HepG2 (cell line): ENCODE measurements around the gene HDHD3. TPM values are rescaled to one million over a fixed set of nuclear protein-coding genes. Genes with fewer than 3 reads are reported as not detected.

ENCODE experiments used
- DMTF1 ChIP-seq: sonication (generic); formaldehyde crosslinking; IDR thresholded peaks from 2 replicates; pipeline ENCODE4 v1.4.0; 2020; ENCODE audit warnings: mild to moderate bottlenecking, missing genetic modification reagents
- FOXC1 ChIP-seq: sonication (generic); formaldehyde crosslinking; IDR thresholded peaks from 2 replicates; pipeline ENCODE4 v1.8.0; 2022; ENCODE audit warnings: mild to moderate bottlenecking, missing genetic modification reagents, borderline replicate concordance
- KLF16 ChIP-seq, 2 experiments: sonication (generic) in 1 of 2; formaldehyde crosslinking in 1 of 2; IDR thresholded peaks; 2 replicates each; pipeline versions ENCODE4 v1.6.1 to v1.8.0; 2016 to 2023; ENCODE audit warnings: missing genetic modification reagents in 2 of 2, missing compliant biosample characterization in 1 of 2
- MXD4 ChIP-seq: IDR thresholded peaks from 2 replicates; pipeline ENCODE4 v1.6.1; 2016; ENCODE audit warnings: mild to moderate bottlenecking, missing biosample characterization, missing genetic modification reagents
- NFAT5 ChIP-seq: sonication (generic); formaldehyde crosslinking; IDR thresholded peaks from 2 replicates; pipeline ENCODE4 v1.4.0; 2020; ENCODE audit warnings: missing genetic modification reagents
- SP2 ChIP-seq: sonication (generic); formaldehyde crosslinking; IDR thresholded peaks from 2 replicates; pipeline ENCODE4 v1.5.1; 2020; ENCODE audit warnings: mild to moderate bottlenecking, missing genetic modification reagents
- TARDBP ChIP-seq: sonication (generic); formaldehyde crosslinking; IDR thresholded peaks from 2 replicates; pipeline ENCODE4 v1.8.0; 2022; ENCODE audit warnings: mild to moderate bottlenecking, missing genetic modification reagents
- TBL1XR1 ChIP-seq: fragments of 150-350 bp; IDR thresholded peaks from 2 replicates; pipeline ENCODE4 v1.6.1; 2014; ENCODE audit warnings: borderline replicate concordance, low read length; ENCODE audit not compliant: partially characterized antibody
- ZBTB39 ChIP-seq: sonication (generic); formaldehyde crosslinking; IDR thresholded peaks from 2 replicates; pipeline ENCODE4 v1.5.0; 2020; ENCODE audit warnings: missing genetic modification reagents
- ZC3H13 ChIP-seq: sonication (generic); formaldehyde crosslinking; IDR thresholded peaks from 2 replicates; pipeline ENCODE4 v1.8.1; 2023; ENCODE audit warnings: mild to moderate bottlenecking, missing genetic modification reagents, moderate library complexity
- ZFAT ChIP-seq: sonication (generic); formaldehyde crosslinking; conservative IDR thresholded peaks from 2 replicates; pipeline ENCODE4 v1.8.1; 2023; ENCODE audit warnings: missing genetic modification reagents, inconsistent platforms
- ZKSCAN1 ChIP-seq: fragments of 150-350 bp; IDR thresholded peaks from 2 replicates; pipeline ENCODE4 v1.6.1; 2014; ENCODE audit warnings: low read length
- ZMYM2 ChIP-seq: sonication (generic); formaldehyde crosslinking; IDR thresholded peaks from 2 replicates; pipeline ENCODE4 v1.8.0; 2022; ENCODE audit warnings: mild to moderate bottlenecking, missing genetic modification reagents
- ZNF101 ChIP-seq: sonication (generic); formaldehyde crosslinking; IDR thresholded peaks from 2 replicates; pipeline ENCODE4 v1.4.0; 2020; ENCODE audit warnings: mild to moderate bottlenecking, low read depth, missing genetic modification reagents, borderline replicate concordance
- ZNF253 ChIP-seq: sonication (generic); formaldehyde crosslinking; IDR thresholded peaks from 2 replicates; pipeline ENCODE4 v1.8.0; 2022; ENCODE audit warnings: mild to moderate bottlenecking, missing genetic modification reagents, borderline replicate concordance
- ZNF678 ChIP-seq: sonication (generic); formaldehyde crosslinking; IDR thresholded peaks from 2 replicates; pipeline ENCODE4 v1.4.0; 2020; ENCODE audit warnings: mild to moderate bottlenecking, missing genetic modification reagents
- ZNF7 ChIP-seq: IDR thresholded peaks from 2 replicates; pipeline ENCODE4 v1.6.1; 2016; ENCODE audit warnings: missing biosample characterization, missing genetic modification reagents
- polyA plus RNA-seq, 8 experiments: library from polyadenylated mRNA; depleted of rRNA in 3 of 8; stranded (reverse) in 7 of 8; unstranded in 1 of 8; fragments of >200 nt; fragmentation: Illumina TruSeq in 4 of 8; extraction: Trizol in 4 of 8; gene quantifications; 2 replicates each; pipeline versions ENCODE4 v1.2.1 to v1.2.3, GENCODE V29; 2011 to 2016; ENCODE audit warnings: low read depth in 4 of 8, missing spikeins in 1 of 8, mixed read lengths in 1 of 8; ENCODE audit not compliant: insufficient read depth in 1 of 8
- total RNA-seq, 5 experiments: library from RNA; depleted of rRNA; stranded (reverse); fragments of >200 nt; fragmentation: Illumina TruSeq; extraction: Trizol; gene quantifications; 2 replicates each; pipeline ENCODE4 v1.2.3, GENCODE V29; 2016; ENCODE audit warnings: low read depth in 1 of 5

HDHD3 gene
- total and polyA plus RNA-seq, 2 of the 13 experiments (the other 11 are each of a cell fraction or from before 2014, with no cell fraction given) = 23.1 to 38.5 TPM

- TF ChIP-seq DMTF1 (CRISPR knock-in tag) (no peak), SP2 (CRISPR knock-in tag) (no peak), NFAT5 (CRISPR knock-in tag) (no peak), ZNF253 (CRISPR knock-in tag) (no peak), ZNF7 (CRISPR knock-in tag) (peak; percentile 40; the same call in 1 of the 2 replicates), ZFAT (CRISPR knock-in tag) (no peak), KLF16 (CRISPR knock-in tag; IDR thresholded peaks at IDR 0.05) (peak in 1 of 2 experiments; percentile 51; a peak in 1 of 4 replicates), ZNF101 (CRISPR knock-in tag) (no peak), MXD4 (CRISPR knock-in tag) (0 out of 2 replicates have a peak, but pooled peaks have one; percentile 56), FOXC1 (CRISPR knock-in tag) (no peak), ZKSCAN1 (peak; percentile 99), ZMYM2 (CRISPR knock-in tag) (peak; percentile 94), ZC3H13 (CRISPR knock-in tag) (no peak), ZBTB39 (CRISPR knock-in tag) (peak; percentile 69; the same call in 1 of the 2 replicates), TBL1XR1 (peak; percentile 60), ZNF678 (CRISPR knock-in tag) (no peak), TARDBP (CRISPR knock-in tag) (peak; percentile 78; the same call in 1 of the 2 replicates)
These were observed 18.4 kb upstream of the HDHD3 start (continued) for GRCh38 chr9:113395000-113395861.
